ENCODE measurements around the gene ADAP2. TPM values are rescaled to one million over a fixed set of nuclear protein-coding genes. Genes with fewer than 3 reads are reported as not detected.
A peak's percentile ranks its signal among the peaks of the same experiment; 100 is the strongest.

Gene ADAP2
- total RNA-seq, 4 donors from 2014 or later: 1.2 to 4.7 (median 4.3) TPM

- H3K27me3 ChIP-seq: peaks cover 4 to 19% (median 14%) of the 10 kb centered on the region in 3 donors
- in situ Hi-C loops (cut with MboI; ENCODE audit: low sequenced_read_pairs in 4 of 4): no loop called here
- no peak for TF ChIP-seq CTCF (IDR thresholded peaks at IDR 0.05 in 4 of 5, conservative IDR thresholded peaks at IDR 0.05 in 1 of 5)
- no peak for TF ChIP-seq POLR2A (IDR thresholded peaks at IDR 0.05)
- no peaks in the 10 kb centered on the region for H3K4me1 ChIP-seq
- H3K36me3 ChIP-seq: no peaks in the 10 kb centered on the region
- peak overlapping the region; percentile 40 to 67 (median 55) for H3K27ac ChIP-seq
- intact Hi-C loops (cut with DNase I; ENCODE audit: low total_unique reads): no loop called here
- H3K4me3 ChIP-seq: peak overlapping the region; percentile 54 to 57 (median 56)
- H3K9me3 ChIP-seq: no peaks in the 10 kb centered on the region
- ATAC-seq: peak in 1 of 2 donors; percentile 36
- DNase-seq: peak in 1 of 2 donors; percentile 12
These were observed 86.8 kb downstream of the ADAP2 start for GRCh38 chr17:31008374-31009041.

Other genes starting within 250 kb of the ADAP2 start
- gene CRLF3, start 97.3 kb upstream of the ADAP2 start, total RNA-seq: 1 to 10 TPM; 3.5 to 6.4 (median 5.0) TPM
- under 1 TPM; 0.10 to 0.39 (median 0.20) TPM for gene ATAD5, start 90.0 kb upstream of the ADAP2 start, total RNA-seq
- 10 to 100 TPM in 1 of 4 donors, 1 to 10 TPM in 3; 5.2 to 18.5 (median 8.3) TPM for gene TEFM, start 15.7 kb upstream of the ADAP2 start, total RNA-seq
- gene RNF135, start 49.1 kb downstream of the ADAP2 start, total RNA-seq: 1 to 10 TPM; 4.4 to 9.3 (median 6.5) TPM
- 10 to 100 TPM; 23.6 to 47.3 (median 32.0) TPM for gene NF1, start 173.0 kb downstream of the ADAP2 start, total RNA-seq